ENCODE data around the gene KIF1B.

DNA sequence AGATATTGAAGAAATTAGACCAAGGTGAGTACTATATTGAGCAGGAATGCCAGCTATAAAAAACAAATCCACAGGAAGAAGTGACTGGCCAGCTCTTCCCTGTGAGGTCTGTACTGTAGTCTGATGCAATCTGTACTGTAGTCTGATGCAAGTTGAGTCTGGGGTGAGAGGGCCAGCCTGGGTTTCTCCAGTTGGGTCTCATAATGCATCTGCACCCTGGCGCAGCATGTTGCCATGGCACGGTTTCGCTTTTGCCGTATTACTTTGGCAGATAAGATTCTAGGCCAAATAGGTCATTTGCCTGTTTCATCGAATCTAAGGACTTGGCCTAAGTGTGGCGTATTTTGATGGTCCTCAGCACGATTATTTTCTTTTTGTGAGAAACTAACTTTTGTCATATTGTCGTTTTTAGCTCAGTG is 164.1 kb downstream of the KIF1B start:
- TF ChIP-seq CTCF (IDR thresholded peaks at IDR 0.05; ENCODE audit: low read length) (no peak), EZH2 (optimal IDR thresholded peaks at IDR 0.05; ENCODE audit: low read depth, low read length) (no peak)

Measured in MM.1S (cell line).